ENCODE data around the gene FMN2.
"Not testable (repeated sequence)": the region's sequence is repeated elsewhere in the genome, so short reads cannot be mapped to it uniquely, and the experiment has no call there.

Gene FMN2

DNA sequence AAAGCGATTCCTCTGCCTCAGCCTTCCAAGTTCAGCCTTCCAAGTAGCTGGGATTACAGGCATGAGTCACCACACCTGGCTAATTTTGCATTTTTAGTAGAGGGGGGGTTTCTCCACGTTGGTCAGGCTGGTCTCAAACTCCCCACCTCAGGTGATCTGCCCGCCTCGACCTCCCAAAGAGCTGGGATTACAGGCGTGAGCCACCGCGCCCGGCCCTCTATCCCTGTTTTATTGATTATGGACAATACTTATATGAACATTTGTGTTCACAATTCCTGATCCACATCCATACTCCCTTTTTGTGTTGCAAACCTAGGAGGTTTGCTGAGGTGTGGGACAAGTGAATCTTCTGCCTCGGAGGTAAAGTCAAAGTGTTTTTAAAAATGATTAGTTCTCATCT lies 275.0 kb downstream of the FMN2 start:
- DNase-seq (ENCODE audit: low read depth): no peak

- no peak for DNase-seq (ENCODE audit: low read depth)
Observed at GRCh38 chr1:240385551-240385950, 293.9 kb downstream of the FMN2 start.

DNA sequence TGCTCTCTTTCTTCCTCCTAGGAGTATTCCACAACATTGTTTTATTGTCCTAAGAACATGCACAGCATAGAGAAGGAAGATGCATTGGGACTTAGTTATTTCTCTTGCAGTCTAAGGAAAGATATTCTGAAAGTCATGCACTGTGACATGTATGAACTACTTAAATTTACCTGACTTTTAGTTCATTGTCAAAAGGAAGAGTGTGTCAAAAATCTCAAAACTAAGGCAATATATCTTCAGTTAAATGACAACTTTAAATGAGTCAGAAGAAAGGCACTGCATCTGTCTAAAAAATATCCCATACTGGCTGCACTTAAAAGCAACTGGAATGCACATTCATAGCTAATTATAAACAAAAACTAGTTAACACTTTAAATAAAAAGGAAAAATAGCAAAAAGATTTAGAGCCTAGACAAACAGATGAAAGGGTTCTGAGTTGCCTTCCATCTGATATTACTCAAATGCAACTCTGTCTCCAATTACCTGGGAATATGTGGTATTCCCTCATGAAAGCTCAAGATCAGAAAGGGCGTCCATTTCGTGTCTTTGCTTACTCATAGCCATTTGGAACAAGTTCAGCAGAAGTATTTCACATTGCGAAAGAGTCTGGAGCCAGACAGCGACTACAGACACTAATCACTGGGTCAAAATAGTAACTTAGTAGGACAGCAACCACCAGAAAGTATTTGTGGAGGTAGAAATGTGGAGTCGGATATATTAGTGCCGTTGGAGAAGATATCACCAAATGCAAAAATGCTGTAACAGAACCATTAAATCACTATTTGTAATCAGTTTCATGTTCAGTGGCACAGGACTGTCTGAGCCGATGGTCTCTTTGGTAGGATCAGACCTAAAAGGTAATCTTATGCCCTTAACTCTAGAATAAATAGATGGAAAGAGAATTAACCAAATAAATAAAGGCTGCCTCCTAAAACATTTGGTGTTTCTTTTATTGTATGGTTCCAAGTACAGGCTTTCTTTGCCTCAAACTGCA lies 294.6 kb downstream of the FMN2 start:
- DNase-seq (ENCODE audit: low read depth): no peak

- no peak for DNase-seq (ENCODE audit: low read depth)
Observed at GRCh38 chr1:240387051-240387450, 295.4 kb downstream of the FMN2 start.

DNA sequence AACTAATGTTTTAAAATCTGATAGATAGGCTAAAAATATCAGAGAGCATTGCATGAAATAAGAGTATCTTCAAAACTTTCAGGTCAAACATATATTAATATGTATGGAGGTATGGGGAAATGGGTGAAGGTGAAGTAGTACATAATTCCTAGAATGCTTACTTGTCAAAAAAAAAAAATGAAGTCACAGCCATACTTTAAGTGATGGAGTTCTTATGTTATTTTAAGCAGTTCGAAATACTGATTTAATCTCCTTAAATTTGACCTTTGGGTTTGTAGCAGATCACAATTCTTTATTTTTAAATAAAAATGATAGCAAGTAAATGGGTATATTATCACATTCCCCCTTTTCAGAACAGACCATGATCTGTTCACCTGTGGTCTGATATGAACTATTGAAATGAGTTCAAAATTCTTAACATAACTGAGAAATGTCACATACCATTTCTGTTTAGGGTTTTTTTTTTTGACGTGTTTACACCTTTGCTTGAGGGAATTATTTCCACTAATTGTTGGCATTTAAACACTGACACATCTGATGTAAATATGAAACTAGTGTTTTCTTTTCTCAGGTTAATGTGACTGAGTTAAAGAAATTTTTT lies 300.1 kb downstream of the FMN2 start:
- no peak for DNase-seq (ENCODE audit: low read depth)

DNA sequence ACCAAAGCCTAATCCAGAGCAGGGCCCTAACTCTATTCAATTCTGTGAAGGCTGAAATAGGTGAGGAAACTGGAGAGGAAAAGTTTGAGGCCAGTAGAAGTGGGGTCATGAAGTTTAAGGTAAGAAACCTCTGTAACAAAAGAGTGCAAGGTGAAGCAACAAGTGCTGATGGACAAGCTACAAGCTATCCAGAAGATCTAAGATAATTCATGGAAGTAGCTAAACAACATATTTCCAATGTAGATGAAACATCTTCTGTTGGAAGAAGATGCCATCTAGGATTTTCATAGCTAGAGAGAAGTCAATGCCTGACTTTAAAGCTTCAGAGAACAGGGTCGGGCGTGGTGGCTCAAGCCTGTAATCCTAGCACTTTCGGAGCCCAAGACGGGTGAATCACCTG lies 302.7 kb downstream of the FMN2 start:
- DNase-seq (ENCODE audit: low read depth): no peak

DNA sequence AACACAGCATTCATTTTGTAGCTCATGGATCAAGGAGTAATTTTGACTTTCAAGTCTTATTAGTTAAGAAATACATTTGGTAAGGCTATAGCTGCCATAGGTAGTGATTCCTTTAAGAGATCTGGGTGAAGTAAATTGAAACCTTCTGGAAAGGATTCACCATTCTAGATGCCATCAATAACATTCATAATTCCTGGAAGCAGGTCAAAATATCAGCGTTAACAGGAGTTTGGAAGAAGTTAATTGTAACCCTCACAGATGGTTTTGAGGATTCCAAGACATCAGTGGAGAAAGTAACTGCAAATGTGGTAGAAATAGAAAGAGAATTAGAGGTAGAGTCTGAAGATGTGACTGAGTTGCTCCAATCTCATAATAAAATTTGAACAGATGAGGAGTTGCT lies 303.7 kb downstream of the FMN2 start:
- no peak for DNase-seq (ENCODE audit: low read depth)

- DNase-seq (ENCODE audit: low read depth): no peak
Observed at GRCh38 chr1:240399381-240399780, 307.7 kb downstream of the FMN2 start.

DNA sequence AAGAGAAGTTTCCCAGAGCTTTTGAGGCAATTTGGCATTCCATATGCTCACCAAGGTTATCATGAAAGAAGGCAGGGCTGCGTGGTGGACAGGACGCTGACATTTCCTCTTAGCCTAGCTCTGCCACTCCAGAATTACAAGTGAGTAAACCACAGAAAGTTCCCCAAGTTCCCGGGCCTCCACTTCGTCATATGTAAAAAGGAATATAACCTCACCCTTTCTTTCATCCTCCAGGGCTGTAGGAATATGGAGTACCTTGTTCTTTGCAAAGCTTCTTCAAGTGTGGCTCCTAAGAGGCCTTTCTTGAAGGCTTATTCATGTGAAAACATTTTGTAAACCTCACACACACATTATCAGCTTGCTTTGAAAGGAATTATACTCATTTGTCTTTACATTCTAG lies 310.0 kb downstream of the FMN2 start:
- DNase-seq (ENCODE audit: low read depth): no peak

DNA sequence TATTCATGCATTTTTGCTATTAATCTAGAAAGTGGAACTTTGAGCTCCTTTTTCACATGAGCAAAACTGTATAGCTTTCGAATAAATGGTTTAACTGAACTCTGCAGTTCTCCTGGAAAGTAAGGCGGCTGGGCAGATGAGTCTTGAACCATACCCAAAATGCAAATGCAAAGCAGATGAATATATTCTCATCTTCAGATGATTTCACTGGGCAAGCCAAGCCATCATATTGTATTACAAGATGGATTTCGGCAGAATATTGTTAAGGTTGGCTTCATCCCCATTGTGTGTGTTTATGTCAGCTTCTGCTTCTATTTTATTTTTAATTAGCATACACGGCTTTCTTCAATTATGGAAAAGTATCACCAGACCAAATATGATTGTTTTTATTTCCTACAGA lies 310.6 kb downstream of the FMN2 start:
- no peak for DNase-seq (ENCODE audit: low read depth)

DNA sequence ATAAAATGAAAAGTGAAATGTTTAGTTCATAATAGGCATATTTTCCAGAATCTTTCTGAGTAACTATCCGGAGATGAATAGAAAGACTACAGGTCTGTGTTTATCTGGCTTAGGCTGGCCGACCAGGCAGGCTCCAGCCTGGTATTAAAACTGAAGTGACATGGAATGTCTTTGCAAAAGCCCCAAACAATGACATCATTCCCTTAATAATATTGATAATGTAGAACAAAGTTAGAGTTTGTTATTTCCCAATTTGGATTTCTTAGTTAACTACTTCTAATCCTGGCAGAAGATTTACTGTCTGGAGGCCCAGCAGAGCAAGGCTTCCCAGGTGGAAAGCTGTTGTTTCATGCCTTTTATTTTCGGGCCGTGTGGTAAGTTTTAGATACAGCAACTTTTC lies 312.6 kb downstream of the FMN2 start:
- no peak for DNase-seq (ENCODE audit: low read depth)

GRCh38 chr1:240405751-240406150 lies 314.1 kb downstream of the FMN2 start:
- no peak for DNase-seq (ENCODE audit: low read depth)

GRCh38 chr1:240407407-240407806 lies 315.7 kb downstream of the FMN2 start:
- no peak for DNase-seq (ENCODE audit: low read depth)

- DNase-seq (ENCODE audit: low read depth): no peak
Observed at GRCh38 chr1:240409615-240410014, 317.9 kb downstream of the FMN2 start.

DNA sequence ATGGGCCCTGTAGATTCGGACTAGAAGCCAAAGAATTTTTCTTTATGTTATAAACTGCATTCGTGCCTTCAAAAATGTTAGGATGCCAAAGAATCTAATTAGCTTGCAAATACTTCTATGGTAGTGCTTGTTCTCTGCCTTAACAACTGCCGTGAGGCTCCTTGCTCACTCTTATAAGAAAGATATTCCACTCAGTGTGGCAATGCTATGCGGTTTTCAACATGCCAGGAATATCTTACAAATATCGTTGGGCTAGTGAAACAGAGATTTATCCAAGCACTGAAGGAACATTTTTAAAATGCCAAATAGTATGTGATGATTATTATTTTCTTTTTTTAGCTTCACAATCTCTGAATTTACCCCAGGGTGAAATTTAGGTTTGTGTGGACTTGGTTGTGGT lies 322.0 kb downstream of the FMN2 start:
- DNase-seq (ENCODE audit: low read depth): no peak

DNA sequence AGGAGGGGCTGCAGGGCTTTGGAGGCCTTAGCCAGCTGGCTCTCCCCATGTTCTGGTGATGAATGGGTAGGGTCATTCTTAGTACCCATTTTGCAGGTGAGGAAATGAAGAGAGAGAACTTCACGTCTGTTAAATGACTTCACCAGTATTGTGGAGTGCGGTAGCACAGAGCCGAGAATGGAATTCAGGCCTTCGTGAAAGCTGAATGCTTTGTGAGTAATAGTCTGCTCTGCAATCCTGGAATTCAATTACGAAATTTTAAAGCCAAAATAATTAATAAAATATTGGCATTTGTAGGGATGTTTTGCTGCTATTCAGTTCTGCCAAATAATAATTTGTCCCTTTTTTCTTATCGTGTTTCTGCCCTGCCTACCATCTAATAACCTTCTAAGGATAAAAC lies 322.6 kb downstream of the FMN2 start:
- DNase-seq (ENCODE audit: low read depth): no peak

DNA sequence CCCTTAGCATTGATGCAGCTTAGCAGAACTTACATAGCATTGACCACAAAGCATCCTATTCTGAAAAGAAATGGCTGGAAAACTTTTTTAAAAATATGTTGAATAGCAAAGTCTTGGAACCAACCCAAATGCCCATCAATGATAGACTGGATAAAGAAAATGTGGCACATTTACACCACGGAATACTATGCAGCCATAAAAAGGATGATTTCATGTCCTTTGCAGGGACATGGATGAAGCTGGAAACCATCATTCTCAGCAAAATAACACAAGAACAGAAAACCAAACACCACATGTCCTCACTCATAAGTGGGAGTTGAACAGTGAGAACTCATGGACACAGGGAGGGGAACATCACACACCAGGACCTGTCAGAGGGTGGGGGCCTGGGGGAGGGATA lies 323.3 kb downstream of the FMN2 start:
- DNase-seq (ENCODE audit: low read depth): not testable (repeated sequence)

- DNase-seq (ENCODE audit: low read depth): no peak
Observed at GRCh38 chr1:240415532-240415931, 323.8 kb downstream of the FMN2 start.

DNA sequence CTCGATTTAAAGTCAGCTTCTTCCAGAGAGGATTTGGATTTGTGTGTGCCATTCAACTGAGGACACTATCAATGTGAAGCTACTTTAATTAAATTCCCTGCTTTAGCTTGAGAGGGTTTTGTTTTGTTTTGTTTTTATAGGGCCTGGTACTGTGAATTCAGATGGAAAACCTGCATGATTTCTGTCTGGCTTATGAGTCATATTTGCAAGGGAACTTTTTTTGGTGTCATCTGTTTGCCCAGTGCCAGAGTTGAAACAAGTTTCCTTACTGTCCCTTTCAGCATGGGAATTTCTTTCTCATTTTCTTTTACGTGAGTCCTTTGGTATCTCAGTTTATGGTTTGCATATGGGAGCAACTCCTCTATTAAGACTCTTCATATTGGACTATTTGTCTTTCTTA lies 325.6 kb downstream of the FMN2 start:
- DNase-seq (ENCODE audit: low read depth): no peak

- no peak for DNase-seq (ENCODE audit: low read depth)
Observed at GRCh38 chr1:240420766-240421165, 329.1 kb downstream of the FMN2 start.

GRCh38 chr1:240423246-240423924 lies 331.7 kb downstream of the FMN2 start:
- no peak for DNase-seq (ENCODE audit: low read depth)

- no peak for DNase-seq (ENCODE audit: low read depth)
Observed at GRCh38 chr1:240424740-240425464, 333.2 kb downstream of the FMN2 start.
